Measurements from ENCODE around the gene IQCN. TPM values are rescaled to one million over a fixed set of nuclear protein-coding genes. Genes with fewer than 3 reads are reported as not detected.

IQCN gene
- total RNA-seq, 2 experiments from 2014 or later: 18.1 to 18.7 TPM

DNA sequence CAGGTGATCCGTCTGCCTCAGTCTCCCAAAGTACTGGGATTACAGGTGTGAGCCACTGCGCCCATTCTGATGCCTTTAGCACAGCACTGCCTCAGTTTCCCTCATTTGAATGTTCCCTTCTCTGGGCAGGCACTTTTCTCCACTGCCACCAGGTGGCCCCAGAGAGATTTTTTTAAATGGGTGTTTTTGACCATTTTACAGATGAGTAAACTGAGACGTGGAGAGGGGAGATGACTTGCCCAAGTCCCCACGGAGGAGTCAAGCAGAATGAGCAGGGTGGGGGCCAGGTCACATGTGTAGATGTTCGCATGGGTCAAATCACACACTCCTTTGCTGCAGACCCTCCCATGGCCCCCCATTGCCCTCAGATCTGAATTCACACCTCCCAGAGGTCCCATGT is 44.8 kb downstream of the IQCN start:
- POLR2A ChIA-PET: no interaction called here
- peaks cover 5% of the 10 kb centered on the region for H3K9me3 Mint-ChIP-seq
- peaks cover 15% of the 10 kb centered on the region for H3K4me1 Mint-ChIP-seq (ENCODE audit: low read depth)
- H3K27ac ChIP-seq (ENCODE audit: low read depth in 1 of 2, low read length in 2 of 2): no peak overlapping the region
- H3K36me3 ChIP-seq (ENCODE audit: insufficient read depth, low read length): no peaks in the 10 kb centered on the region
- H3K4me1 ChIP-seq (ENCODE audit: insufficient read depth, low read length): peaks cover 27% of the 10 kb centered on the region
- CTCF ChIA-PET: no interaction called here
- peaks cover 84 to 90% of the 10 kb centered on the region in 2 experiments for H3K27me3 ChIP-seq (ENCODE audit: control insufficient read depth in 1 of 2, insufficient read depth in 2 of 2, low read length in 2 of 2)
- H3K4me3 ChIP-seq (ENCODE audit: low read length): no peak overlapping the region
- no peak overlapping the region for H3K4me3 Mint-ChIP-seq
- peaks cover 86% of the 10 kb centered on the region for H3K27me3 Mint-ChIP-seq
- ATAC-seq (ENCODE audit: poor library complexity): no peak
- H3K36me3 Mint-ChIP-seq (ENCODE audit: low read depth): no peaks in the 10 kb centered on the region
- peaks cover 8 to 51% of the 10 kb centered on the region in 2 experiments for H3K9me3 ChIP-seq (ENCODE audit: control insufficient read depth in 1 of 2, insufficient read depth in 1 of 2, low read length in 2 of 2)
- H3K27ac Mint-ChIP-seq: no peak overlapping the region
- intact Hi-C loops (cut with DNase I, micrococcal nuclease): no loop called here
- TF ChIP-seq, protein P1, sequence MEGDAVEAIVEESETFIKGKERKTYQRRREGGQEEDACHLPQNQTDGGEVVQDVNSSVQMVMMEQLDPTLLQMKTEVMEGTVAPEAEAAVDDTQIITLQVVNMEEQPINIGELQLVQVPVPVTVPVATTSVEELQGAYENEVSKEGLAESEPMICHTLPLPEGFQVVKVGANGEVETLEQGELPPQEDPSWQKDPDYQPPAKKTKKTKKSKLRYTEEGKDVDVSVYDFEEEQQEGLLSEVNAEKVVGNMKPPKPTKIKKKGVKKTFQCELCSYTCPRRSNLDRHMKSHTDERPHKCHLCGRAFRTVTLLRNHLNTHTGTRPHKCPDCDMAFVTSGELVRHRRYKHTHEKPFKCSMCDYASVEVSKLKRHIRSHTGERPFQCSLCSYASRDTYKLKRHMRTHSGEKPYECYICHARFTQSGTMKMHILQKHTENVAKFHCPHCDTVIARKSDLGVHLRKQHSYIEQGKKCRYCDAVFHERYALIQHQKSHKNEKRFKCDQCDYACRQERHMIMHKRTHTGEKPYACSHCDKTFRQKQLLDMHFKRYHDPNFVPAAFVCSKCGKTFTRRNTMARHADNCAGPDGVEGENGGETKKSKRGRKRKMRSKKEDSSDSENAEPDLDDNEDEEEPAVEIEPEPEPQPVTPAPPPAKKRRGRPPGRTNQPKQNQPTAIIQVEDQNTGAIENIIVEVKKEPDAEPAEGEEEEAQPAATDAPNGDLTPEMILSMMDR (IDR thresholded peaks at IDR 0.05): peak; percentile 36
- DNase-seq: no peak

DNA sequence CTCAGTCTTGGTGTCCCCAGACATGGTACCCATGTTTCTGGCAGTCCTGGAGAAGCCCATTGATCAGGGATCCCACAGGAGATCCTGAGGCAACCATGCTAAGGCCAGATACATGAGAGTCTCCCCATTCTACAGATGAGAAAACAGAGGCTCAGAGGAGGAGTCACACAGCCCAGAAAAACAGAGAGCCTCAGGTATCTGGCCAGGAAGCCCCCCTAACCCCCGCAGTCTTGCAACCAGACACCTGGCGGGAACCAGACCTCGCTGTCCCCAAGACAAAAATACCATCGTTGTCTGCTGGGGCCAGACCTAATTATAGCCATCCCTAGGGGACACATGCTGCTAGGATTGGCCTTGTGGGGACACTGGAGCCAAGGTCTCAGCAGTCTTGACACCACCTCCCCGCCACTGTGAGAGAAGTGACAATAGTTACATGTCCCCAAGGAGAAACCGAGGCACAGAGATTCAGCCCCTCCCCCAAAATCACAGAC is 46.4 kb downstream of the IQCN start:
- H3K36me3 ChIP-seq (ENCODE audit: insufficient read depth, low read length): no peaks in the 10 kb centered on the region
- ChIA-PET POLR2A (no interaction called here), CTCF (no interaction called here)
- Mint-ChIP-seq H3K4me1 (ENCODE audit: low read depth) (peaks cover 22% of the 10 kb centered on the region), H3K9me3 (no peaks in the 10 kb centered on the region), H3K27ac (no peak overlapping the region), H3K27me3 (peaks cover 82% of the 10 kb centered on the region), H3K36me3 (ENCODE audit: low read depth) (no peaks in the 10 kb centered on the region), H3K4me3 (no peak overlapping the region)
- TF ChIP-seq, protein P1 (IDR thresholded peaks at IDR 0.05): no peak
- H3K4me3 ChIP-seq (ENCODE audit: low read length): no peak overlapping the region
- no peak for DNase-seq
- H3K4me1 ChIP-seq (ENCODE audit: insufficient read depth, low read length): peaks cover 30% of the 10 kb centered on the region
- ATAC-seq (ENCODE audit: poor library complexity): no peak
- peaks cover 0 to 45% of the 10 kb centered on the region in 2 experiments for H3K9me3 ChIP-seq (ENCODE audit: control insufficient read depth in 1 of 2, insufficient read depth in 1 of 2, low read length in 2 of 2)
- H3K27me3 ChIP-seq (ENCODE audit: control insufficient read depth in 1 of 2, insufficient read depth in 2 of 2, low read length in 2 of 2): peaks cover 77 to 85% of the 10 kb centered on the region in 2 experiments
- H3K27ac ChIP-seq (ENCODE audit: low read depth in 1 of 2, low read length in 2 of 2): no peak overlapping the region
- intact Hi-C loops (cut with DNase I, micrococcal nuclease): no loop called here

DNA sequence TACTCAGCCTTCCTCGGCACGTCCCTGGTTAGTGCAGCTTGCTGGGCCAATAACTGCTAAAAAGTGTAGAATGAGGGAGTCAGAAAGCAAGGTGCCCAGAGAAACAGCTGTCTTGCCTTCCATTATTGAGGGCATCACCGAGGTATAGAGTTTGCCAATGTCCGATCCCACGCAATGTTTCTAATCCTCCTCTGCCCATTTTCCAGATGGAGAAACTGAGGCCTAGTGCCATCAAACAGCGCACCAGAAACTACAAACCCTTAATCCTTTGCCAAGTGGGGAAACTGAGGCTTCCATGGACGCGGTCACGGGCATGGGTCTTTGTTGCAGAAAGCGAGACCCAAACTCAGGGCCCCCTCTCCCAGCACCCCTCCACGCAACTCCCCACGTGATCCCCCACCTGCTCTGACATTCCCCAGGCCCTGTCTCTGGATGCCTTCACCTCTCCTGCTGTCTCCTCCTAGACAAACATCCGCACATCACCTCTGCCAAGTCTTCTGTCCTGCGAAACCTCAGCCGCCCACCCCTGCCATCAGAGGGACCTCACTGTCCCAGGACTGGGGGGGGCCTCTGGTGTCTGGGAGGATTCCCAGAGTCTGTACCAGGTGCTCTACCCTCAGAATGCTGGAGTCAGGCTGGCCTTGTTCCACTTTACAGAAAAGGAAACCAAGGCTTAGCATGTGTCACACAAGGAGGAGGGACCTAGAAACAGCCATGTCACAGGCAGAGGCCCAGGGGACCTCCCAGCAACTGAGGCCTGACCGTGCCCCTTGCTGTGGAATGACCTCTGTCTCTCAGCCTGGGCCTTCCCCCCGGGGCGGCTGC is 47.1 kb downstream of the IQCN start:
- Histone ChIP-seq H3K27me3 (ENCODE audit: control insufficient read depth in 1 of 2, insufficient read depth in 2 of 2, low read length in 2 of 2) (peaks cover 71 to 79% of the 10 kb centered on the region in 2 experiments), H3K4me3 (ENCODE audit: low read length) (no peak overlapping the region), H3K36me3 (ENCODE audit: insufficient read depth, low read length) (no peaks in the 10 kb centered on the region), H3K4me1 (ENCODE audit: insufficient read depth, low read length) (peaks cover 26% of the 10 kb centered on the region), H3K9me3 (ENCODE audit: control insufficient read depth in 1 of 2, insufficient read depth in 1 of 2, low read length in 2 of 2) (peaks cover 0 to 38% of the 10 kb centered on the region in 2 experiments), H3K27ac (ENCODE audit: low read depth in 1 of 2, low read length in 2 of 2) (no peak overlapping the region)
- TF ChIP-seq, protein P1 (IDR thresholded peaks at IDR 0.05): no peak
- ATAC-seq (ENCODE audit: poor library complexity) (no peak), DNase-seq (no peak)
- CTCF ChIA-PET: no interaction called here
- H3K4me3 Mint-ChIP-seq: no peak overlapping the region
- peaks cover 77% of the 10 kb centered on the region for H3K27me3 Mint-ChIP-seq
- intact Hi-C loops (cut with DNase I, micrococcal nuclease): no loop called here
- H3K4me1 Mint-ChIP-seq (ENCODE audit: low read depth): peaks cover 22% of the 10 kb centered on the region
- no peaks in the 10 kb centered on the region for H3K9me3 Mint-ChIP-seq
- no peaks in the 10 kb centered on the region for H3K36me3 Mint-ChIP-seq (ENCODE audit: low read depth)
- no peak overlapping the region for H3K27ac Mint-ChIP-seq
- POLR2A ChIA-PET: no interaction called here

Data from CD4-positive, alpha-beta T cell (primary cell).